Caco-2 (cell line): Measurements from ENCODE around the gene SLC11A2. TPM values are rescaled to one million over a fixed set of nuclear protein-coding genes. Genes with fewer than 3 reads are reported as not detected.

Experiments
- BruUV-seq: library from RNA; stranded (reverse); fragments of 400-500 nt; replicated peaks from 2 replicates; lab custom pipeline; 2021; lab: Mats Ljungman, UMichigan
- CTCF ChIA-PET: fragments of 300-600 bp; sonication (Branson Sonifier 250); formaldehyde crosslinking; loops from one replicate; lab custom pipeline; 2022; ENCODE audit warnings: antibody characterized with exemption; lab: Charles Lee
- POLR2A ChIA-PET: fragments of 300-600 bp; sonication (Branson Sonifier 250); formaldehyde crosslinking; loops from one replicate; lab custom pipeline; 2022; ENCODE audit warnings: antibody characterized with exemption; lab: Charles Lee
- DNase-seq, 2 experiments: peaks; one replicate each; pipeline versions ENCODE4 v3.0.0 to v3.0.0-alpha.2; 2020 to 2022
- H3K27me3 ChIP-seq: replicated peaks from 2 replicates; pipeline ENCODE4 v1.6.0; 2011; ENCODE audit warnings: low read length; ENCODE audit not compliant: control insufficient read depth, insufficient read depth
- H3K36me3 ChIP-seq: 2 replicates; pipeline ENCODE4 v1.5.1; 2011; ENCODE audit warnings: low read length; ENCODE audit not compliant: control insufficient read depth, insufficient read depth
- H3K4me1 ChIP-seq: fragments of 250-450 bp; sonication (Bioruptor Pico); 2 replicates; pipeline ENCODE4 v1.5.1; 2020; ENCODE audit warnings: mild to moderate bottlenecking
- H3K4me3 ChIP-seq: 2 replicates; pipeline ENCODE4 v1.5.1; 2011; ENCODE audit warnings: low read depth, mild to moderate bottlenecking, control low read depth, low read length
- H3K9me3 ChIP-seq: fragments of 250-450 bp; sonication (Bioruptor Pico); 2 replicates; pipeline ENCODE4 v1.5.1; 2020; ENCODE audit warnings: mild to moderate bottlenecking, moderate library complexity
- H3K27ac Mint-ChIP-seq: one replicate; pipeline ENCODE4 v1.8.0; 2022; ENCODE audit warnings: mixed read lengths; ENCODE audit not compliant: unreplicated experiment
- H3K27me3 Mint-ChIP-seq: one replicate; pipeline ENCODE4 v1.8.0; 2022; ENCODE audit warnings: mixed read lengths; ENCODE audit not compliant: insufficient read depth, unreplicated experiment
- H3K36me3 Mint-ChIP-seq: one replicate; pipeline ENCODE4 v1.8.0; 2022; ENCODE audit warnings: mild to moderate bottlenecking, mixed read lengths; ENCODE audit not compliant: insufficient read depth, unreplicated experiment
- H3K4me1 Mint-ChIP-seq: one replicate; pipeline ENCODE4 v1.8.0; 2022; ENCODE audit warnings: low read depth, mixed read lengths; ENCODE audit not compliant: unreplicated experiment
- H3K4me3 Mint-ChIP-seq: one replicate; pipeline ENCODE4 v1.8.0; 2022; ENCODE audit warnings: mild to moderate bottlenecking, moderate library complexity, mixed read lengths; ENCODE audit not compliant: unreplicated experiment
- H3K9me3 Mint-ChIP-seq: one replicate; pipeline ENCODE4 v1.8.0; 2022; ENCODE audit warnings: mixed read lengths; ENCODE audit not compliant: unreplicated experiment
- CTCF ChIP-seq, 2 experiments: fragments of 200-600 bp in 1 of 2; IDR thresholded peaks; 1 replicate in 1 of 2; 2 replicates in 1 of 2; pipeline versions ENCODE4 v1.5.1 to v1.8.0; 2011 to 2022; ENCODE audit warnings: antibody characterized with exemption in 1 of 2, control low read depth in 1 of 2, inconsistent platforms in 1 of 2, low read depth in 1 of 2, low read length in 1 of 2, mild to moderate bottlenecking in 1 of 2, moderate library complexity in 1 of 2; ENCODE audit not compliant: insufficient read depth in 1 of 2, severe bottlenecking in 1 of 2, unreplicated experiment in 1 of 2
- intact Hi-C: fragments of 100-400 bp; cut with micrococcal nuclease; formaldehyde crosslinking; loops from one replicate; pipeline ENCODE4 v1.10.0; 2022; ENCODE audit not compliant: unreplicated experiment
- total RNA-seq: library from RNA; stranded (reverse); gene quantifications from 2 replicates; pipeline ENCODE4 v1.2.3, GENCODE V29; 2022

SLC11A2 gene
- total RNA-seq, 1 experiment from 2014 or later, result 115 TPM

- H3K27ac Mint-ChIP-seq, result no peak overlapping the region
- H3K4me3 Mint-ChIP-seq, result no peak overlapping the region
- no peaks in the 10 kb centered on the region for H3K27me3 ChIP-seq
- no peaks in the 10 kb centered on the region for H3K9me3 ChIP-seq
- no peak overlapping the region for H3K4me3 ChIP-seq
- TF ChIP-seq CTCF (IDR thresholded peaks at IDR 0.05; ENCODE audit: insufficient read depth in 1 of 2, low read depth in 1 of 2, low read length in 1 of 2, severe bottlenecking in 1 of 2, unreplicated experiment in 1 of 2), result no peak
- ChIA-PET CTCF (interaction anchor here (0.6 to 4.9 kb wide), 8 partner anchors 35 to 395 kb away, joined by 3 to 88 read pairs (median 11); partner anchors contain the start of genes ATF1 and SLC11A2), POLR2A (interaction anchor here (0.6 to 1.9 kb wide), 2 partner anchors 40 to 419 kb away, joined by 7 to 8 read pairs; no protein-coding TSS in a partner anchor)
- no peak for DNase-seq
- peaks cover 6% of the 10 kb centered on the region for H3K36me3 ChIP-seq
- BruUV-seq, result no TSS peak
- peaks cover 59% of the 10 kb centered on the region for H3K36me3 Mint-ChIP-seq
- H3K4me1 ChIP-seq, result no peaks in the 10 kb centered on the region
- peaks cover 16% of the 10 kb centered on the region for H3K4me1 Mint-ChIP-seq
- H3K9me3 Mint-ChIP-seq, result no peaks in the 10 kb centered on the region
- H3K27me3 Mint-ChIP-seq, result no peaks in the 10 kb centered on the region
- intact Hi-C loops, result loop anchor here (5.0 kb wide), 2 partner anchors 364 to 486 kb away; partner anchors contain the start of gene DIP2B
These were observed 38.1 kb downstream of the SLC11A2 start for GRCh38 chr12:50988051-50988450.

- BruUV-seq, result no TSS peak
- POLR2A ChIA-PET, result interaction anchor here (0.6 to 1.9 kb wide), 5 partner anchors 39 to 419 kb away, joined by 4 to 8 read pairs (median 7); partner anchors contain the start of gene SLC11A2
These were observed 39.0 kb downstream of the SLC11A2 start for GRCh38 chr12:50986966-50987737.

More at GRCh38 chr12:50986966-50987737, 39.0 kb downstream of the SLC11A2 start:
- DNase-seq, result peak; percentile 71 to 78
- peaks cover 50% of the 10 kb centered on the region for H3K36me3 Mint-ChIP-seq
- no peaks in the 10 kb centered on the region for H3K27me3 ChIP-seq
- H3K4me1 ChIP-seq, result no peaks in the 10 kb centered on the region
- H3K4me1 Mint-ChIP-seq, result peaks cover 16% of the 10 kb centered on the region
- TF ChIP-seq CTCF (IDR thresholded peaks at IDR 0.05; ENCODE audit: insufficient read depth in 1 of 2, low read depth in 1 of 2, low read length in 1 of 2, severe bottlenecking in 1 of 2, unreplicated experiment in 1 of 2), result peak; percentile 63 to 83
- no peak overlapping the region for H3K27ac Mint-ChIP-seq
- CTCF ChIA-PET, result interaction anchor here (0.6 to 4.9 kb wide), 19 partner anchors 18 to 396 kb away, joined by 3 to 88 read pairs (median 4); partner anchors contain the start of genes ATF1, HIGD1C, SLC11A2 and SMAGP
- H3K4me3 Mint-ChIP-seq, result no peak overlapping the region
- intact Hi-C loops, result loop anchor here (1.0 to 5.0 kb wide), 7 partner anchors 26 to 485 kb away; partner anchors contain the start of gene DIP2B
- no peaks in the 10 kb centered on the region for H3K9me3 ChIP-seq
- no peak overlapping the region for H3K4me3 ChIP-seq
- peaks cover 6% of the 10 kb centered on the region for H3K36me3 ChIP-seq
- no peaks in the 10 kb centered on the region for H3K9me3 Mint-ChIP-seq
- H3K27me3 Mint-ChIP-seq, result no peaks in the 10 kb centered on the region
